NCI-H69 (cell line): ENCODE data around the gene WDR64.
"Not testable (repeated sequence)": the region's sequence is repeated elsewhere in the genome, so short reads cannot be mapped to it uniquely, and the experiment has no call there.

ENCODE experiments used
- DNase-seq: peaks from one replicate; lab custom pipeline; 2025; lab: John Stamatoyannopoulos, UW

WDR64 gene

GRCh38 chr1:241701483-241702295 is 49.6 kb downstream of the WDR64 start:
- DNase-seq = no peak

GRCh38 chr1:241702442-241703373 is 50.6 kb downstream of the WDR64 start:
- no peak for DNase-seq

- DNase-seq = not testable (repeated sequence)
These were observed 51.7 kb downstream of the WDR64 start for GRCh38 chr1:241703739-241704138.

GRCh38 chr1:241706257-241706656 is 54.2 kb downstream of the WDR64 start:
- no peak for DNase-seq

- DNase-seq = peak; percentile 22
These were observed 54.9 kb downstream of the WDR64 start for GRCh38 chr1:241706967-241707366.

GRCh38 chr1:241707442-241707841 is 55.4 kb downstream of the WDR64 start:
- DNase-seq = no peak

GRCh38 chr1:241711326-241711725 is 59.2 kb downstream of the WDR64 start:
- peak; percentile 10 for DNase-seq

GRCh38 chr1:241713316-241713715 is 61.2 kb downstream of the WDR64 start:
- DNase-seq = no peak

- no peak for DNase-seq
These were observed 62.5 kb downstream of the WDR64 start for GRCh38 chr1:241714321-241715218.

GRCh38 chr1:241715435-241715834 is 63.4 kb downstream of the WDR64 start:
- DNase-seq = no peak

GRCh38 chr1:241715956-241716355 is 63.9 kb downstream of the WDR64 start:
- DNase-seq = no peak

GRCh38 chr1:241716915-241717656 is 65.0 kb downstream of the WDR64 start:
- DNase-seq = no peak

- no peak for DNase-seq
These were observed 65.9 kb downstream of the WDR64 start for GRCh38 chr1:241717975-241718374.

GRCh38 chr1:241721011-241721410 is 68.9 kb downstream of the WDR64 start:
- DNase-seq = no peak

GRCh38 chr1:241722947-241723346 is 70.9 kb downstream of the WDR64 start:
- DNase-seq = peak; percentile 23

GRCh38 chr1:241724741-241725356 is 72.8 kb downstream of the WDR64 start:
- no peak for DNase-seq

GRCh38 chr1:241730031-241730430 is 78.0 kb downstream of the WDR64 start:
- DNase-seq = no peak

GRCh38 chr1:241733899-241734298 is 81.8 kb downstream of the WDR64 start:
- DNase-seq = no peak

GRCh38 chr1:241734533-241734932 is 82.5 kb downstream of the WDR64 start:
- DNase-seq = no peak

- DNase-seq = not testable (repeated sequence)
These were observed 83.4 kb downstream of the WDR64 start for GRCh38 chr1:241735493-241735926.

- DNase-seq = no peak
These were observed 84.3 kb downstream of the WDR64 start for GRCh38 chr1:241736387-241736786.
